Ascending aorta (tissue), 2 donors: ENCODE results near the gene DISP1. TPM values are rescaled to one million over a fixed set of nuclear protein-coding genes. Genes with fewer than 3 reads are reported as not detected.

Experiments
- DNase-seq, 2 donors: peaks; one replicate each; pipeline ENCODE4 v3.0.0-alpha.2; 2019; ENCODE audit warnings: low spot score in 2 of 2
- H3K27ac ChIP-seq, 2 donors: fragments of 200-600 bp; sonication (generic); one replicate each; pipeline ENCODE4 v1.5.1; 2016 to 2017; ENCODE audit warnings: mild to moderate bottlenecking in 1 of 2
- H3K27me3 ChIP-seq: fragments of 200-600 bp; sonication (generic); one replicate; pipeline ENCODE4 v1.5.1; 2017
- H3K36me3 ChIP-seq, 2 donors: fragments of 200-600 bp; sonication (generic); one replicate each; pipeline ENCODE4 v1.5.1; 2016
- H3K4me1 ChIP-seq, 2 donors: fragments of 200-600 bp; sonication (generic); one replicate each; pipeline ENCODE4 v1.5.1; 2016 to 2017; ENCODE audit warnings: mild to moderate bottlenecking in 1 of 2
- H3K4me3 ChIP-seq, 2 donors: fragments of 200-600 bp; sonication (generic); one replicate each; pipeline ENCODE4 v1.5.1; 2016 to 2017; ENCODE audit warnings: mild to moderate bottlenecking in 1 of 2
- H3K9me3 ChIP-seq, 2 donors: fragments of 200-600 bp; sonication (generic); one replicate each; pipeline ENCODE4 v1.5.1; 2016
- CTCF ChIP-seq, 3 experiments: fragments of 200-600 bp in 2 of 3; fragments of 450-650 bp in 1 of 3; sonication (generic) in 2 of 3; IDR thresholded peaks; one replicate each; pipeline ENCODE4 v1.5.1; 2016 to 2019; ENCODE audit warnings: antibody characterized with exemption in 3 of 3, mild to moderate bottlenecking in 1 of 3, moderate library complexity in 1 of 3
- intact Hi-C: fragments of 100-400 bp; cut with DNase I; formaldehyde crosslinking; loops from one replicate; pipeline ENCODE4 v1.15.1; 2023
- total RNA-seq: library from RNA; depleted of rRNA; stranded (reverse); fragments of >200 nt; gene quantifications from one replicate; pipeline ENCODE4 v1.1.0, GENCODE V29; 2016

DISP1 gene
- total RNA-seq, 1 donor from 2014 or later = 23.2 TPM

- no peak for TF ChIP-seq CTCF (IDR thresholded peaks at IDR 0.05)
- DNase-seq = no peak
- H3K4me1 ChIP-seq = no peaks in the 10 kb centered on the region
- no peaks in the 10 kb centered on the region for H3K9me3 ChIP-seq
- H3K27me3 ChIP-seq = no peaks in the 10 kb centered on the region
- no peak overlapping the region for H3K27ac ChIP-seq
- H3K36me3 ChIP-seq = no peaks in the 10 kb centered on the region
- no peak overlapping the region for H3K4me3 ChIP-seq
- intact Hi-C loops = no loop called here
Measured at GRCh38 chr1:222790520-222790919, 24.3 kb upstream of the DISP1 start.

DNA sequence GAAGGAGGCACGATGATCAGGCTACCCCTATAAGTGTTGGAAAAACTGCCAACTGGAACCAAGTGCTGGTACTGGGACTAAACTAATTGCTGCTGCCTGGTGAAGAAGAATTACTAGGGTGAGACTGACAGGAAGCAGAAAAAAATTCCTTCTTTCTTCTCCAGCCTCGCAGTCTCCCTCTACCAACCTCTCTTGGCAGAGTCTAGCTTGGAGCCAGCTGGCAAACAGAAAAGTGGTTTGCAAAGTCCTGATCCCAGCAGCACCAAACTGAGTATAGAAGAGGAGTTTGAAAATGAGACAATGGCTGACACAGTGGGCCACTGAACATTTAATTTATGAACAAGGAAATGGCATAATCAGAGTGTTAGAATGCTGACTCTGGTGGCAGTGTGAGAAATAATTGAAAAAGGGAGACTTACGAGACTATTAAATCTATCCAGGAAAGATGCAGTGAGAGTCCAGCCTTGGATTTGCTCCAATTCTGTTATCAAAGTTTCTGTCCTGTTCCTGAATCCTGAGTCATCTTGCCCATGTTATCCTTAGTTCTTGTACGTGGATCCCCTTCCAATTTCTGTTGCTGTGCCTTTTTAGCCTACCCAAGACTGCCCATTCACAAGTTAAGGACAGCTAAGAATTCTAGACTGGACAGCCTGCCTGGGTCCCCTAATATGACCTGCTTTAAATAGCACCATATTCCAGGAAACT, 23.7 kb upstream of the DISP1 start:
- H3K4me1 ChIP-seq = no peaks in the 10 kb centered on the region
- DNase-seq = no peak
- no peak overlapping the region for H3K4me3 ChIP-seq
- no peak overlapping the region for H3K27ac ChIP-seq
- intact Hi-C loops = no loop called here
- no peaks in the 10 kb centered on the region for H3K9me3 ChIP-seq
- TF ChIP-seq CTCF (IDR thresholded peaks at IDR 0.05) = no peak
- H3K36me3 ChIP-seq = no peaks in the 10 kb centered on the region
- H3K27me3 ChIP-seq = no peaks in the 10 kb centered on the region

GRCh38 chr1:222792744-222793143, 22.1 kb upstream of the DISP1 start:
- H3K27me3 ChIP-seq = no peaks in the 10 kb centered on the region
- H3K9me3 ChIP-seq = no peaks in the 10 kb centered on the region
- TF ChIP-seq CTCF (IDR thresholded peaks at IDR 0.05) = peak; percentile 48 to 67 (median 51)
- no peaks in the 10 kb centered on the region for H3K36me3 ChIP-seq
- H3K4me3 ChIP-seq = no peak overlapping the region
- no peak for DNase-seq
- no peaks in the 10 kb centered on the region for H3K4me1 ChIP-seq
- H3K27ac ChIP-seq = no peak overlapping the region
- intact Hi-C loops = loop anchor here (1.0 to 2.0 kb wide), 3 partner anchors 56 to 330 kb away; partner anchors contain the start of gene FAM177B

DNA sequence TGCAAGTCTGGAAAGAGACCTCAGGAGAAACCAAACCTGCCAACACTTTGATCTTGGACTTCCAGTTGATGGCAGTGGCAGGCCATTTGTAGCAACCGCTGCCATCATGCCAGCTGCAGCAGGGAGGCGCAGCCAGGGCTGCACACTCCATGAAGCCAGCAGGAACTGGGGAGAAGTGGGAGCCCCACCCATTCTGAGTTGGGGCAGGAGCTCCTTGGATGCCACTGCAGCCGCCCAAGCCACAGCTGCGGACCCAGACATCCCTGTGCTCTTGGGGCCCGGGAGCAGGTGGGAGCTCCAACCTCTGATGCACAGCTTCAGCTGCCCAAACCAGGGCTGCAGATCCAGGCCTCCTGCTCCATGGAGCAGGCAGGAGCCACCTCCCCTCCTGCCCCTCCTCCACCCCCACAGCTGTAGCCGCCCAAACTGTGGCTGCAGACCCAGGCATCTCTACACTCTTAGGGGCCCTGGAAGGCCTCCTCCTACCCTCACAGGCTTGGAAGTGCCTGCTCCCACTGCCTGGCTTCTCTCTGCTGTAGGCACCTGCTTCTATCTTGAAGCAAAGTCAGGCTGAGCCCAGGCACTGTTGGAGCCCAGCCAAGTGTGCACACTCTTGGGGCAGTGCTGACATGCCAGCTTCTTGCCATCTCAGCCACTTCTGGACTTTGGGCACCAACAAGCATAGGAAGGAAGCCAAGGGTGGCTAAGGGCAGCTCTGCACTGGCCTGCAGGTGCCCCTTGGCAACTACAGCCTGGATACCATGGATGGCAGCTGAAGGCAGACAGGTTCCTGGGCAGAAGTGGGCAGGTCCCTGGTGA, 20.0 kb upstream of the DISP1 start:
- Histone ChIP-seq H3K9me3 (no peaks in the 10 kb centered on the region), H3K4me1 (no peaks in the 10 kb centered on the region), H3K4me3 (no peak overlapping the region), H3K36me3 (no peaks in the 10 kb centered on the region), H3K27me3 (no peaks in the 10 kb centered on the region), H3K27ac (no peak overlapping the region)
- intact Hi-C loops = no loop called here
- DNase-seq = no peak
- TF ChIP-seq CTCF (IDR thresholded peaks at IDR 0.05) = no peak

- intact Hi-C loops = no loop called here
- no peak overlapping the region for H3K27ac ChIP-seq
Measured at GRCh38 chr1:222798116-222798515, 16.7 kb upstream of the DISP1 start.

More at GRCh38 chr1:222798116-222798515, 16.7 kb upstream of the DISP1 start:
- no peaks in the 10 kb centered on the region for H3K27me3 ChIP-seq
- TF ChIP-seq CTCF (IDR thresholded peaks at IDR 0.05) = no peak
- H3K9me3 ChIP-seq = no peaks in the 10 kb centered on the region
- DNase-seq = no peak
- H3K36me3 ChIP-seq = no peaks in the 10 kb centered on the region
- no peaks in the 10 kb centered on the region for H3K4me1 ChIP-seq
- no peak overlapping the region for H3K4me3 ChIP-seq
